GM12864 (cell line): Measurements from ENCODE around the gene B3GNT9.

ENCODE experiments used
- DNase-seq: peaks from one replicate; pipeline ENCODE4 v3.0.0-alpha.2; 2011; ENCODE audit warnings: low read depth
- H3K4me3 ChIP-seq: 2 replicates; pipeline ENCODE4 v1.5.1; 2011; ENCODE audit warnings: mild to moderate bottlenecking, low read depth, low read length, control low read depth
- TF ChIP-seq, protein P1 (sequence below): IDR thresholded peaks from 2 replicates; pipeline ENCODE4 v1.5.1; 2011; ENCODE audit warnings: low read depth, mild to moderate bottlenecking, moderate library complexity, low read length, control low read depth, inconsistent platforms; ENCODE audit errors: missing control alignments

Gene B3GNT9

GRCh38 chr16:67196881-67197280 lies 46.1 kb upstream of the B3GNT9 start:
- no peak for DNase-seq
- TF ChIP-seq, protein P1, sequence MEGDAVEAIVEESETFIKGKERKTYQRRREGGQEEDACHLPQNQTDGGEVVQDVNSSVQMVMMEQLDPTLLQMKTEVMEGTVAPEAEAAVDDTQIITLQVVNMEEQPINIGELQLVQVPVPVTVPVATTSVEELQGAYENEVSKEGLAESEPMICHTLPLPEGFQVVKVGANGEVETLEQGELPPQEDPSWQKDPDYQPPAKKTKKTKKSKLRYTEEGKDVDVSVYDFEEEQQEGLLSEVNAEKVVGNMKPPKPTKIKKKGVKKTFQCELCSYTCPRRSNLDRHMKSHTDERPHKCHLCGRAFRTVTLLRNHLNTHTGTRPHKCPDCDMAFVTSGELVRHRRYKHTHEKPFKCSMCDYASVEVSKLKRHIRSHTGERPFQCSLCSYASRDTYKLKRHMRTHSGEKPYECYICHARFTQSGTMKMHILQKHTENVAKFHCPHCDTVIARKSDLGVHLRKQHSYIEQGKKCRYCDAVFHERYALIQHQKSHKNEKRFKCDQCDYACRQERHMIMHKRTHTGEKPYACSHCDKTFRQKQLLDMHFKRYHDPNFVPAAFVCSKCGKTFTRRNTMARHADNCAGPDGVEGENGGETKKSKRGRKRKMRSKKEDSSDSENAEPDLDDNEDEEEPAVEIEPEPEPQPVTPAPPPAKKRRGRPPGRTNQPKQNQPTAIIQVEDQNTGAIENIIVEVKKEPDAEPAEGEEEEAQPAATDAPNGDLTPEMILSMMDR, result no peak
- H3K4me3 ChIP-seq, result no peak overlapping the region

- TF ChIP-seq, protein P1, result no peak
- no peak overlapping the region for H3K4me3 ChIP-seq
- no peak for DNase-seq
Observed at GRCh38 chr16:67195676-67196075, 44.9 kb upstream of the B3GNT9 start.

DNA sequence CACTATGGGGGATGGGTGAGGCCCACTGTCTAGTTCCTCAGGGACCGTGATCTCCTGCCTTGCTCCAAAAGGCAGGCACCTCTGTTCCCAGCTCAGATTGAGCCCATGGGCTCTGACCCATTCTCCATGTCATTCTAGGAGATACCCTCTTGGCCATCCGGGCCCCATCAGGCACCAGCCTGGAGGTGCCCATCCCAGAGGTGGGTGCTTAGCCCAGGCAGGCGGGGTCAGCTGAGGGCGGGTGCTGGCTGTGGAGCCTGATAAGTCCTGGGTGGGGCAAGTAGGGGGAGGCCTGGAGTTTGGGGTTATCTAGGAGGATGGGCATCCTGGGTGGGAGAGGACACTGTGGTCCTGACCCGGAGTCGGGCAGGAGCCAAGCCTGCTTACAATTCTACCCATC lies 43.5 kb upstream of the B3GNT9 start:
- H3K4me3 ChIP-seq, result no peak overlapping the region
- no peak for DNase-seq
- TF ChIP-seq, protein P1, result no peak

DNA sequence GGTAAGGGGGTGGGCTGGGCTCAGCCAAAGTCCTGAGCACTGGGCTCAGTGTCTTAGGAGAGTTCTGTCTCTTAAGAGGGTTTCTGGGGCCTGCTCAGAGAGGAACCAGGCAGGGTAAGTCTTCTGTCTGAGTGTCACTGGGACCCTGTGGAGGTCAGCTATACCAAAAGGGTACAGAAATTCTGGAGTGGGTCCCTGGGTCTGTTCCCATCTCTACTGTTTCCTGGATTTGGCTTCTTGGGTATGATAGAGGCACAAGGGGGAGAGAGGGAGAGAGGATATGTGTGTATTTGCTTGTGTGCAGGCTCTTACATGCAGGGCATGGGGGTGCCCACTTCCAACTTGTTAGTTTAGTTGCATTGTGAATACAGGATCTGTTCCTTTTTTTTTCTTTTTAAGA lies 42.7 kb upstream of the B3GNT9 start:
- no peak for DNase-seq
- TF ChIP-seq, protein P1, result no peak
- H3K4me3 ChIP-seq, result peak overlapping the region; percentile 84

- TF ChIP-seq, protein P1, result no peak
- no peak for DNase-seq
- H3K4me3 ChIP-seq, result peak overlapping the region; percentile 84
Observed at GRCh38 chr16:67192781-67193361, 42.1 kb upstream of the B3GNT9 start.

DNA sequence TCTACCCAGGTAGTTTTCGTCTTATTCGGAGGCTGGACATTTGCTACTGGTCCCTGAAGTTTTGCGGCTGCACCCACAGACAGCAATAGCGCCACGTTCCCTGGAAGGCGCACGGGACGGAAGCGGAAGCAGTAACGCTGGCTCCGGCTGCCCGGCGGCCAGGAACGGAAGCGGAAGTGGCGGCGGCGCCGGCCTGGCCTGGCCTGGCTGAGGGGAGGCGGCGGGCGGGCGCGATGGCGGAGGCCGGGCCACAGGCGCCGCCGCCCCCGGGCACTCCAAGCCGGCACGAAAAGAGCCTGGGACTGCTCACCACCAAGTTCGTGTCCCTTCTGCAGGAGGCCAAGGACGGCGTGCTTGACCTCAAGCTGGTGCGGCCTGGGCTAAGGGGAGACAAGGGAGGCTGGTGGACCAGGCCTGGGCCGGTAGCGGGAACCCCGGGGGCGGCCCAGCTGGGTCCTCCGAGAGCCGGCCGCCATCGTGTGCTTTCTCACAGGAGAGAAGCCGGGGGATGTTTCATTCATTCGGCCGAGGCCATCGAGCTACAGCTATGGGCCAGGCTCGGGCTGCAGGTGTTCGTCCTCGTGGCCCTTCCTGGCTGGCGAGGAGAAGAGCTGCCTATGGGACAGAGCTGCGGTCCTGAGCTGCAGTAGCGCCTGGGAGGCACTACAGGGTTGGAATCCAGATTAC lies 41.3 kb upstream of the B3GNT9 start, which contains the start of gene E2F4:
E2F4 (plus strand) TSS at position 161 of the 687 bp plus-strand sequence; CDS start at position 234, 73 bp downstream.
- peak within 1 kb of the TSS; percentile 84 for H3K4me3 ChIP-seq
- TF ChIP-seq, protein P1, result no peak
- DNase-seq, result peak; percentile 80
